Esophagus muscularis mucosa (tissue), 4 donors: Measurements from ENCODE around the gene HCFC1. TPM values are rescaled to one million over a fixed set of nuclear protein-coding genes. Genes with fewer than 3 reads are reported as not detected.

Experiments
- DNase-seq: peaks from one replicate; pipeline ENCODE4 v3.0.0-alpha.2; 2017; ENCODE audit errors: extremely low spot score
- H3K27ac ChIP-seq, 4 donors: fragments of 200-600 bp; sonication (generic); replicated peaks in 1 of 4; 1 replicate in 3 of 4; 2 replicates in 1 of 4; pipeline ENCODE4 v1.5.1; 2016 to 2019; ENCODE audit warnings: mild to moderate bottlenecking in 1 of 4
- H3K27me3 ChIP-seq, 4 donors: fragments of 200-600 bp; sonication (generic); one replicate each; pipeline versions ENCODE4 v1.5.1 to v1.6.0; 2016 to 2019
- H3K36me3 ChIP-seq, 4 donors: fragments of 200-600 bp; sonication (generic); one replicate each; pipeline ENCODE4 v1.5.1; 2016 to 2019
- H3K4me1 ChIP-seq, 4 donors: fragments of 200-600 bp; sonication (generic); one replicate each; pipeline ENCODE4 v1.5.1; 2016 to 2019
- H3K4me3 ChIP-seq, 4 donors: fragments of 200-600 bp; sonication (generic); 1 replicate in 2 of 4; 2 replicates in 2 of 4; pipeline ENCODE4 v1.5.1; 2016 to 2019; ENCODE audit warnings: mild to moderate bottlenecking in 4 of 4, moderate library complexity in 1 of 4
- H3K9me3 ChIP-seq, 4 donors: fragments of 200-600 bp; sonication (generic); 1 replicate in 3 of 4; 2 replicates in 1 of 4; pipeline ENCODE4 v1.5.1; 2016 to 2019
- CTCF ChIP-seq, 3 experiments: fragments of 200-600 bp in 2 of 3; fragments of 450-650 bp in 1 of 3; sonication (generic) in 2 of 3; IDR thresholded peaks; one replicate each; pipeline ENCODE4 v1.5.1; 2017 to 2019; ENCODE audit warnings: antibody characterized with exemption in 3 of 3, mild to moderate bottlenecking in 2 of 3, moderate library complexity in 1 of 3
- EP300 ChIP-seq: sonication (generic); formaldehyde crosslinking; IDR thresholded peaks from one replicate; pipeline ENCODE4 v1.6.1; 2017; ENCODE audit warnings: antibody characterized with exemption
- POLR2A ChIP-seq: fragments of 450-650 bp; IDR thresholded peaks from one replicate; pipeline ENCODE4 v1.6.1; 2017; ENCODE audit warnings: antibody characterized with exemption, moderate library complexity, mild to moderate bottlenecking, low read depth
- POLR2AphosphoS5 ChIP-seq, 2 donors: sonication (generic); formaldehyde crosslinking; IDR thresholded peaks; one replicate each; pipeline ENCODE4 v1.6.1; 2017; ENCODE audit warnings: antibody characterized with exemption in 2 of 2
- WGBS: methylation state at CpG from one replicate; pipeline ENCODE4 v1.1.5; 2018; 5-methylcytosine and 5-hydroxymethylcytosine counted together
- intact Hi-C: fragments of 100-400 bp; cut with DNase I; formaldehyde crosslinking; loops from one replicate; pipeline ENCODE4 v1.15.1; 2023
- total RNA-seq, 4 donors: library from RNA; depleted of rRNA; stranded (reverse); fragments of >200 nt; gene quantifications; one replicate each; pipeline versions ENCODE4 v1.1.0 to v1.2.1, GENCODE V29; 2016

HCFC1 gene
- total RNA-seq, 4 donors from 2014 or later, result 50.7 to 102 (median 60.8) TPM

GRCh38 chrX:153920546-153920945 lies 51.1 kb downstream of the HCFC1 start:
- DNase-seq, result no peak
- H3K27me3 ChIP-seq, result no peaks in the 10 kb centered on the region
- 97% methylated on average over 11 of the region's 14 CpGs for WGBS

GRCh38 chrX:153919281-153919680 lies 52.3 kb downstream of the HCFC1 start:
- intact Hi-C loops, result no loop called here
- TF ChIP-seq POLR2A (no peak), CTCF (IDR thresholded peaks at IDR 0.05) (no peak), POLR2AphosphoS5 (IDR thresholded peaks at IDR 0.05) (no peak), EP300 (no peak)
- no peak overlapping the region for H3K4me3 ChIP-seq
- no peak for DNase-seq
- H3K27ac ChIP-seq, result no peak overlapping the region
- no peaks in the 10 kb centered on the region for H3K9me3 ChIP-seq
- 96% methylated on average over 8 of the region's 13 CpGs for WGBS
- H3K4me1 ChIP-seq, result peaks cover 22 to 39% (median 37%) of the 10 kb centered on the region in 4 donors
- no peaks in the 10 kb centered on the region for H3K36me3 ChIP-seq
- no peaks in the 10 kb centered on the region for H3K27me3 ChIP-seq

More at GRCh38 chrX:153920546-153920945, 51.1 kb downstream of the HCFC1 start:
- Histone ChIP-seq H3K4me3 (no peak overlapping the region), H3K4me1 (peaks cover 22 to 49% (median 44%) of the 10 kb centered on the region in 4 donors), H3K9me3 (no peaks in the 10 kb centered on the region), H3K36me3 (no peaks in the 10 kb centered on the region), H3K27ac (no peak overlapping the region)
- no peak for TF ChIP-seq POLR2AphosphoS5 (IDR thresholded peaks at IDR 0.05)
- TF ChIP-seq EP300, result no peak
- TF ChIP-seq CTCF (IDR thresholded peaks at IDR 0.05), result no peak
- no peak for TF ChIP-seq POLR2A
- intact Hi-C loops, result no loop called here

GRCh38 chrX:153917869-153918268 lies 53.7 kb downstream of the HCFC1 start:
- no peak for DNase-seq
- H3K27me3 ChIP-seq, result no peaks in the 10 kb centered on the region
- H3K27ac ChIP-seq, result no peak overlapping the region
- H3K9me3 ChIP-seq, result no peaks in the 10 kb centered on the region
- H3K4me1 ChIP-seq, result peaks cover 13 to 25% (median 23%) of the 10 kb centered on the region in 4 donors
- H3K4me3 ChIP-seq, result no peak overlapping the region
- no peaks in the 10 kb centered on the region for H3K36me3 ChIP-seq
- intact Hi-C loops, result no loop called here
- WGBS, result 76% methylated on average over 6 of the region's 6 CpGs
- no peak for TF ChIP-seq POLR2AphosphoS5 (IDR thresholded peaks at IDR 0.05)
- no peak for TF ChIP-seq CTCF (IDR thresholded peaks at IDR 0.05)
- TF ChIP-seq POLR2A, result no peak
- TF ChIP-seq EP300, result no peak

GRCh38 chrX:153913701-153914100 lies 57.9 kb downstream of the HCFC1 start:
- WGBS, result 88% methylated on average over 12 of the region's 17 CpGs
- Histone ChIP-seq H3K4me3 (no peak overlapping the region), H3K9me3 (no peaks in the 10 kb centered on the region), H3K36me3 (no peaks in the 10 kb centered on the region), H3K4me1 (no peaks in the 10 kb centered on the region), H3K27ac (no peak overlapping the region), H3K27me3 (no peaks in the 10 kb centered on the region)
- intact Hi-C loops, result no loop called here
- DNase-seq, result no peak
- TF ChIP-seq EP300 (no peak), POLR2AphosphoS5 (IDR thresholded peaks at IDR 0.05) (no peak), CTCF (IDR thresholded peaks at IDR 0.05) (no peak)

GRCh38 chrX:153913211-153913610 lies 58.4 kb downstream of the HCFC1 start:
- Histone ChIP-seq H3K4me3 (no peak overlapping the region), H3K4me1 (no peaks in the 10 kb centered on the region), H3K27ac (no peak overlapping the region), H3K36me3 (no peaks in the 10 kb centered on the region), H3K27me3 (no peaks in the 10 kb centered on the region), H3K9me3 (no peaks in the 10 kb centered on the region)
- no peak for DNase-seq
- 100% methylated on average over 3 of the region's 17 CpGs for WGBS
- TF ChIP-seq EP300 (no peak), CTCF (IDR thresholded peaks at IDR 0.05) (no peak), POLR2A (no peak), POLR2AphosphoS5 (IDR thresholded peaks at IDR 0.05) (no peak)
- intact Hi-C loops, result no loop called here
